Stimulated activated CD8-positive, alpha-beta memory T cell treated with anti-CD3 and anti-CD28 coated beads, Interleukin-7, amount 100 ng/mL, for 24 hours (primary cell): ENCODE measurements around the gene SPTBN1.
"Not testable (repeated sequence)": the region's sequence is repeated elsewhere in the genome, so short reads cannot be mapped to it uniquely, and the experiment has no call there.

ENCODE experiments used
- DNase-seq: peaks from one replicate; pipeline ENCODE4 v3.0.0-alpha.2; 2020; ENCODE audit warnings: low read depth

SPTBN1 gene

GRCh38 chr2:54470266-54470938 is 14.3 kb downstream of the SPTBN1 start:
- no peak for DNase-seq

- DNase-seq = no peak
These were observed 15.1 kb downstream of the SPTBN1 start for GRCh38 chr2:54471221-54471711.

DNA sequence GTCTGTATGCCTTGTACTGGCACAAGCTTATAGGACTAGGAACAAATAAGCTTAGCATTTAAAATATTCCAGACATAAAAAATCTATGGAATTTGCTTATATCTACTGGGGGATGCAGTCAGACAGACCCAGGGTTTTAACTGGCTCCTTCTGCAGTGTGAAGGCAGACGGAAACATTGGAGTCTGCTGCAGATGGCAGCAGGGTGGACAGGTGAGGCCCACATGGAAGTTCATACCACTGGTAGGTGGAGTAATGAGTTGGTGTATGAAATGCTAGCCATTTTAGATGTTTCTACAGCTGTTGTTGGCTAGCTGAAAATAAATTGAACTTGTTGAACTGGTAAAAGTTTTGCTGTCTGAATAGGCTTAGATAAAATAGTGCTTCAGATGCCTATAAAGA is 17.7 kb downstream of the SPTBN1 start:
- DNase-seq = no peak

GRCh38 chr2:54475285-54475684 is 19.2 kb downstream of the SPTBN1 start:
- DNase-seq = no peak

DNA sequence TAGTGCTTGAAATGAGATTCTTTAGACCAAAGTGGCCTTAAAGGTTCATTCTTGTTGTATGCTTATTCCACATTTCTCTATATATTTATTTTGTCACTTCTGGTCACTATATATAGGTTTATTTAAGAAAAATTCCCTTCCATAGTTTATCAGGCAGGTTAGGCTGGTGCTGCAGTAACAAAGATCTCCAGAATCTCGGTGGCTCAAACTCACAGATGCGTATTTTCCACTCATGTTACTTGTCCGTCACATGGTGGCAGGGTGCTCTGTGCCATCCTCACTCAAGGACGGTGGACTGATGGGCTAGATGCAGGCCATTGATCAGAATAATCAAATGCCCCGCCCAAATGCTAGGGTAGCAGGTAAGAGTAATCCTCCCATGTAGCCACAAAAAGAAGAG is 19.8 kb downstream of the SPTBN1 start:
- no peak for DNase-seq

GRCh38 chr2:54476852-54477251 is 20.7 kb downstream of the SPTBN1 start:
- no peak for DNase-seq

DNA sequence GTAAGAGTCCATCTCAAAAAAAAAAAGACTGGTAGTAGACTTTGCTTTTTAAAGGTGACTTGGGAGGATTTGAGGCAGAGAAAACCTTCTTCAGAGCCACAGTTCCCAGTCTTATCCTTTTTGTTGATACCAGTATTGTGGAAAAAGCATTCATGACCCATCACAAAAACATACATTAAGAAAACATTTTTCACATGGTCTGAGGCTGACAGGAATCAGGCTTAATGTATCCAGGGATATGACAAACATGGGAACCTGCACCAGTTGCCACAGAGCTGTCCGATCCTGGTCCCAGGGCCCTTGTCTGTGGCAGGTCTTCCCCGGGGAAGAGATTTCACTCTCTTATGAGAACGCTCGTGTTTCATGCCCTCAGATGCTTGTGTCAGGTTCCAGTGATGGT is 21.8 kb downstream of the SPTBN1 start:
- DNase-seq = no peak

DNA sequence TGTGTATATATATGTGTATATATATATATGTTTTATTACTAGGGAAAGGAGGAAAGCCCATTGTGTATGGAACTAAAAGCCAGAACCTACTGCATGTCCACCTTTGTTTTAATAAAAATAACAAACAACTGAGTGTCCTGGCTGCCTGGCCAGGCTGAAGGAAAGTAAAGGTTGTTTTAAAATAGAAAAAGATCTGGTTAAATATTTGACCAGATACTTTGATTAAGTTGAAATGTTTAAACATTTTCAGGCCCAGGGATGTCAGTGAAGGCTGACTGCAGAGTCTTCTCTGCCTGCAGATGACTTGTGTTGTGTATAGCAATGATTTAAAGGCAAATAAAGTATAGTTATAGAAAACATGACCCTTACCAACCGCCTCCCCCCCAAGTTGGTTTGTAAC is 22.8 kb downstream of the SPTBN1 start:
- DNase-seq = no peak

- DNase-seq = no peak
These were observed 23.3 kb downstream of the SPTBN1 start for GRCh38 chr2:54479424-54479823.

DNA sequence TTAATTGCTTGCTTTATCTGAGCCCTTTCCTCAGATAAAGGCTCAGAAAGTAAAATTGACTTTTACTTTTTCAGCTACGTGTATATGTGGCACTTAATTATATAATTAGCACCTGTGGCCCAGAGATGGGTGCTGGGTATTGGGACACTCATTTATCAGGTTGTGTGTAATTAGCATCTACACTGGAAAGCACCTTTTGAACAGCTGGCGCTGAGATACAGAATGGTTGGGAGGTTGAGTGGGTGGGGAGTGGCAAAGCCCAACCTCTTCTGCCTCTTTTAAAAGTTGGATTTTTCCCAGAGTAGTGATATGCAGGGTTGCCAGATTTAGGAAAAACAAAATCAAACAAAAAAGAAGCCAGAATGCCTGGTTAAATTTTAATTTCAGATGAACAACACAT is 23.9 kb downstream of the SPTBN1 start:
- no peak for DNase-seq

GRCh38 chr2:54481686-54482085 is 25.6 kb downstream of the SPTBN1 start:
- DNase-seq = no peak

DNA sequence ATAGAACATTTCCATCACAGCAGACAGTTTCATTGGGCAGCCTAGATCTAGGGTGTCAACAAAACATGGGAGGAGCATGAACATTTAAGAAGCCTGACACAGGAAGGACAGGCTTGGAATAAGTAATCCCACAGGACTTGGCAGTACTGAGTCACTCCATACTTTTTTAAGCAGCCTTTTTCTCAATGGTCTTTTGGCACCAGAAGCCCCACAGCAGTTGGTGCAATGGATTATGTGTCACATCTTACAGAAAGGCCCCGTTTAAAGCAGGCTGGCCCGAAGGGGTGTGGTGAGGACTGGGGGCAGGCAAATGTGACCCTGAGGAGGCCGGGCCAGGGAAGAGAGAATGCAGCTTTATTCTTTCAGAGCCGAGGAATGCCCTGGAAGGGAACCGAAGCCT is 26.6 kb downstream of the SPTBN1 start:
- no peak for DNase-seq

GRCh38 chr2:54483426-54483825 is 27.3 kb downstream of the SPTBN1 start:
- DNase-seq = no peak

DNA sequence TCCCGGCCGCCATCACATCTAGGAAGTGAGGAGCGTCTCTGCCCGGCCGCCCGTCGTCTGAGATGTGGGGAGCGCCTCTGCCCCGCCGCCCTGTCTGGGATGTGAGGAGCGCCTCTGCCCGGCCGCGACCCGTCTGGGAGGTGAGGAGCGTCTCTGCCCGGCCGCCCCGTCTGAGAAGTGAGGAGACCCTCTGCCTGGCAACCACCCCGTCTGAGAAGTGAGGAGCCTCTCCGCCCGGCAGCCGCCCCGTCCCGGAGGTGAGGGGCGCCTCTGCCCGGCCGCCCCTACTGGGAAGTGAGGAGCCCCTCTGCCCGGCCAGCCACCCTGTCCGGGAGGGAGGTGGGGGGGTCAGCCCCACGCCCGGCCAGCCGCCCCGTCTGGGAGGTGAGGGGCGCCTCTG is 29.6 kb downstream of the SPTBN1 start:
- not testable (repeated sequence) for DNase-seq

DNA sequence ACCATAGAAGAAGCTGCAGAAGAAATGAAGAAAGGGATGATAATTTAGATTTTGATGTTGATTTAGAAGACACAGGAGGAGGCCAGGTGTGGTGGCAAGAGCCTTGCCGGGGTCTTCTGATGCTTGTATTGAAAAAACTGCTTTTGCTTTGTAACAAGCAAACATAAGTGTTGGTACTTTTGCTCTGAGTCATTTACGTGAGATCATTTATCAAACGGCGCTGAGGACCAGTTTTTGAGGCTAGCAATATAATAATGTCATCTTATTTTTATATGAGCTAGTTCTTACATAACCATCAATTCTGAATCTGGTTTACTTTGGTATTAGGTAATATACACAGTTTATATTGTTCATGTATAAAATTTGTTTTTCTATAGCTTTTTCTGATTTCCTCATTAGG is 30.6 kb downstream of the SPTBN1 start:
- no peak for DNase-seq

- no peak for DNase-seq
These were observed 34.7 kb downstream of the SPTBN1 start for GRCh38 chr2:54490863-54491262.

GRCh38 chr2:54492335-54492734 is 36.2 kb downstream of the SPTBN1 start:
- no peak for DNase-seq

DNA sequence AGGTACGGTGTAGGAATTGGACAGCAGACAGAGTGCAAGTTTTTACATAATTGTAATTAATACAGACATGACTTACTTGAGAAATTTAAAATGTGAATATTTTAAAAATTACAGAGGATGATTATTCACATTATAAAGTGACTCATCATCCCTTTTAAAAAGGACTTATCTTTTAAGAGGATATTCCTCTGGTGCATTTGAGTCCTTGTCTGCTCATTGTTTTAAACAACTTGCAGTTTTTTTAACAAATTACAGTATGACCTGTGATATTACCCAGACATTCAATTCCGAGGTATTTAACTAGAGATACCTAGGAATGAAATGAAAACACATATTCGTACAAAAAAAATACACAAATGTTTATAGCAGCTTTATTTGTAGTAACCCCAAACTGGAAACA is 38.0 kb downstream of the SPTBN1 start:
- no peak for DNase-seq

- no peak for DNase-seq
These were observed 40.8 kb downstream of the SPTBN1 start for GRCh38 chr2:54496920-54497319.

GRCh38 chr2:54497763-54498680 is 41.9 kb downstream of the SPTBN1 start:
- no peak for DNase-seq

- no peak for DNase-seq
These were observed 43.5 kb downstream of the SPTBN1 start for GRCh38 chr2:54499661-54500060.

DNA sequence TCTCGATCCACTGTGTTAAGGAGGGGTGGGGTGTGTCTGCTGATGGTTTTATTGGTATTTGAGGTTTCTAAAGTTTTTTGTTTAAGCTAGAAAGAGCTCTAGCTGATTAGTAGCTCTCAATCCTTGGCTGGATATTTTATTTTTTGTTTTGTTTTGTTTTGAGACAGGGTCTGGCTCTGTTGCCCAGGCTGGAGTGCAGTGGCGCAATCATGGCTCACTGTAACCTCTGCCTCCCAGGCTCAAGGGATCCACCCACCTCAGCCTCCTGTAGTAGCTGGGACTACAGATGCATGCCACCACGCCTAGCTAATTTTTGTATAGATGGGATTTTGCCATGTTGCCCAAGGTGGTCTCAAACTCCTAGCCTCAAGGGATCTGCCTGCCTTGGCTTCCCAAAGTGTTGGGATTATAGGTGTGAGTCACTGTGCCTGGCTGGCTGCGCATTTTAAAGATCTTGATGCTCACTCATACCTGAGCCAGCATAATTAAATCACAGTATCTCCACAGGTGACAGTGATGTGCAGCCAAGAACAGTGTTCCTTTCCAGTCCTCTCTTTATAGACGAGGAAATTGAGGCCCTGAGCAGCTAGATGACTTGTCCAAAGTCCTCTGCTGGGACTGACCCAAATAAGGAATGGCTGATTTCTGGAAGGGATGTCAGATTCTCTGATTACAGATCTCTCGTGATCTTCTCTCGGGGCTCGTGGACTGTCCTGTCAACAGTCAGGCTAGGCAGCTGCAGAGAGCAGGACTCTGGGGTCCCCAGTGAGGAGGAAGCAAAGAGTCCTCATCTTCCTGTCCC is 44.5 kb downstream of the SPTBN1 start:
- no peak for DNase-seq

GRCh38 chr2:54502731-54503130 is 46.6 kb downstream of the SPTBN1 start:
- no peak for DNase-seq
